ENCODE measurements around the gene USP15.

The USP15 gene

DNA sequence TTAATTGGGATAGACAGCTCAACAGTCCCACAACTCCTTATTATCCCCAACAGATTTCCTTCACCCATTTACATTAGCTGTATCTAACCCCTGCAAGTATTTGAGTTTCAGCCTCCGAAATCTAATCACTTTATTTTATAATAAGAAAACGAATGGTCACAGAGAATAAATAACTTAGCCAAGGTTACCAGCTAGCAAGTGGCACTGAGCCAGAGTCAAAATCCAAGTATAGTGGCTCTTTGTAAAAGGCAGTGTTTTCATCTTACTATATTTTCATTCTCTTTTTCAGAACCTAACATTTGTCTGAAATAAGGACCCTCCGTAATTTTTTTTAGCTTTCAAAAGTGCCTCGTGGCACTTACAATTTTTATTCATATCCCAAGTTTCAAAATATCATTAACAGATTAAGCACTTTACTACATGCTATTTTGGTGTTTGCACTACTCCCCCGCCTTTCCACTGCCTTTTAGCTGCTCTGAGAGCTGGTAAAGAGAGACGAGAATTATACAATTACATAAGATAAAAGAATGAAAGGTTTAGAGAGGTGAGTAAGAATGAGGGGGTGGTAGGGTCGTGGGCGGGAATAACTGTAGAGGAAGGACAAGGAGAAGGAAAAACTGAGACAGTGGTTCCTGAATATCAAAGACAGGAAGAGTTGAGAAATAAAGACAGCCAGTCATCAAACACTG, 3.7 kb upstream of the USP15 start:
- TF ChIP-seq CREB1 (IDR thresholded peaks at IDR 0.05; ENCODE audit: low read depth), result no peak
- 0 out of 2 replicates have a peak, but pooled peaks have one; percentile 17 for TF ChIP-seq EGR1 (IDR thresholded peaks at IDR 0.05)

DNA sequence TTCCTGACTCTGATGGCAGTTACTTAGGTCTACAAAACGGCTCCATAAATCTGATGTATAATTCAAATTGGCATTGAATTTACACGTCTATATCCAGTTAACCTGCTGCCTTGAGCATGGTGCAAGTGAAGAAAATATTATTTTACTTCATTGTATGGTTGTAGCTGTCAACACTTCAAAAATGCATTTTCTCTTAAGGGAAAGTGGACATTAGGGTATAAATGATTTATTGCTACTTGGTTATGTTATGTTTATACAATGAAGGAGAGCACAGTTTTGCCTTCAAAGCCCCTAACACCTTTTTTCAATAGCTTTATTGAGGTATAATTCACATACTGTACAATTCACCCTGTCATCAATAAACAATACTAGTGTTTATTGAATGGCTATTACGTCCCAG, 2.0 kb upstream of the USP15 start:
- TF ChIP-seq EP300 (IDR thresholded peaks at IDR 0.05; ENCODE audit: borderline replicate concordance) (no peak), MAX (IDR thresholded peaks at IDR 0.05) (no peak), FOXM1 (IDR thresholded peaks at IDR 0.05; ENCODE audit: borderline replicate concordance, low read depth) (no peak), TCF12 (IDR thresholded peaks at IDR 0.05; ENCODE audit: low read depth) (no peak), CEBPB (IDR thresholded peaks at IDR 0.05) (no peak), NFIC (IDR thresholded peaks at IDR 0.05) (no peak)

DNA sequence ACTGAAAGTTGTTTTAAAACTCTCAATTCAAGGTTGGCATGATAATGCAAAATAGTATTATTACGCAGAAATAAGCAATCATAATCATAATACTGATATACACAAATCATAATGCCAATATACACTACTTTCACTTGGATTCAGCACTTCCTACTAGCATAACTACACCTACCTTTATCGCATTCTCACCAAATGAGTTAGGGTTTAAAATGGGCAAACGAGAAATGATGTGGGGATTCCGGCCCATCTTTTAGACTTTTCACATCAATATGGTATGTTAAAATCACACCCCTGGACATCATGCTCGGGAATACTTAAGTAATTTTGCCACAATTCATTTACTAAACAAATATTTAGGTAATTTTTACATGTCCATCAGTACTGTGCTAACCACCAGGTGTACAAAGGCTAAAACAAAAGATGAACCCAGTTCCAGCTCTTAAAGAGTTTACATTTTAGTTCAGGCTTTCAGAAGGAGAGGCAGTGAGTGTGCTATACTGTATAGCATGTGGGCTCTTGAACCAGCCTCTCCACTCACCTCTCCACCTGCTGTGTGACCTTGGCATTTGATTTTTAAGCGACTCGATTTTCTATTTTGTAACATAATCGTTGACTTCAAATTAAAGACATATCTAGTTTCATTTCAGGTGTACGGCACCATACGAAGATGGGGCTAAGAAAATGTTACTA, 1.1 kb upstream of the USP15 start:
- TF ChIP-seq RAD21 (IDR thresholded peaks at IDR 0.05; ENCODE audit: low read depth) (no peak), FOXM1 (IDR thresholded peaks at IDR 0.05; ENCODE audit: borderline replicate concordance, low read depth) (no peak), TCF12 (IDR thresholded peaks at IDR 0.05; ENCODE audit: low read depth) (no peak), EGR1 (IDR thresholded peaks at IDR 0.05) (no peak), CEBPB (IDR thresholded peaks at IDR 0.05) (no peak), MAX (IDR thresholded peaks at IDR 0.05) (no peak), REST (IDR thresholded peaks at IDR 0.05; ENCODE audit: low read depth) (no peak), TEAD4 (IDR thresholded peaks at IDR 0.05) (no peak), YY1 (IDR thresholded peaks at IDR 0.05; ENCODE audit: low read depth) (no peak), CREB1 (IDR thresholded peaks at IDR 0.05; ENCODE audit: low read depth) (no peak), NFIC (IDR thresholded peaks at IDR 0.05) (no peak), ZBTB7A (IDR thresholded peaks at IDR 0.05; ENCODE audit: low read depth) (no peak), EP300 (IDR thresholded peaks at IDR 0.05; ENCODE audit: borderline replicate concordance) (no peak), TAF1 (IDR thresholded peaks at IDR 0.05; ENCODE audit: low read depth) (no peak)
- TF ChIP-seq, protein P1, sequence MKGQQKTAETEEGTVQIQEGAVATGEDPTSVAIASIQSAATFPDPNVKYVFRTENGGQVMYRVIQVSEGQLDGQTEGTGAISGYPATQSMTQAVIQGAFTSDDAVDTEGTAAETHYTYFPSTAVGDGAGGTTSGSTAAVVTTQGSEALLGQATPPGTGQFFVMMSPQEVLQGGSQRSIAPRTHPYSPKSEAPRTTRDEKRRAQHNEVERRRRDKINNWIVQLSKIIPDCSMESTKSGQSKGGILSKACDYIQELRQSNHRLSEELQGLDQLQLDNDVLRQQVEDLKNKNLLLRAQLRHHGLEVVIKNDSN (IDR thresholded peaks at IDR 0.05), result no peak

DNA sequence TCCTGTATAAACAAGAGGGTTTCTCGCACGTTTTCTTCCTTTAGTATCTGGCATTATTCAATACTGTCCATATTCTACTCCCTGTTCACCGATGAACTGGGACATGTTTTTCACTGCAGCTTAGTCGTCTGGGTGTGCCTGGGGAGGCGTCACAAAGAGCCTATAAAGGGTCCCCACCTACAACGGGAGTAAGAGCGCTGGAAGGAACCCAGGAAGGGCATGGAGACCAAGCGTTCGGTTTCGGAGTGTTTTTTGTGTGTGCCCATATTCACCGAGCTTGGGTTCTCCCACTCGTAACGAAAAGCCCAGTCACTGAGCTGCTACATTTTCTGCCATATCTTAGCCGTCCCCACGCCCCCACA, 592 bp upstream of the USP15 start:
- no peak for TF ChIP-seq RAD21 (IDR thresholded peaks at IDR 0.05; ENCODE audit: low read depth)
- TF ChIP-seq REST (IDR thresholded peaks at IDR 0.05; ENCODE audit: low read depth), result no peak
- no peak for TF ChIP-seq TCF12 (IDR thresholded peaks at IDR 0.05; ENCODE audit: low read depth)
- TF ChIP-seq CEBPB (IDR thresholded peaks at IDR 0.05), result no peak
- no peak for TF ChIP-seq MAX (IDR thresholded peaks at IDR 0.05)
- TF ChIP-seq FOXM1 (IDR thresholded peaks at IDR 0.05; ENCODE audit: borderline replicate concordance, low read depth), result peak; percentile 19; the same call in 1 of the 2 replicates
- no peak for TF ChIP-seq TEAD4 (IDR thresholded peaks at IDR 0.05)

GRCh38 chr12:62260733-62261683, 804 bp downstream of the USP15 start:
- no peak for TF ChIP-seq FOXM1 (IDR thresholded peaks at IDR 0.05; ENCODE audit: borderline replicate concordance, low read depth)
- 0 out of 2 replicates have a peak, but pooled peaks have one; percentile 0 for TF ChIP-seq REST (IDR thresholded peaks at IDR 0.05; ENCODE audit: low read depth)
- peak; percentile 84 for TF ChIP-seq MAX (IDR thresholded peaks at IDR 0.05)
- TF ChIP-seq, protein P1 (IDR thresholded peaks at IDR 0.05), result peak; percentile 88
